OCI-LY3 (cell line): ENCODE results near the gene PRSS56.

Source experiments
- H2AFZ ChIP-seq: fragments of 200-600, 300-600 bp; shearing (Covaris generic); 2 replicates; pipeline ENCODE4 v1.6.0; 2014; ENCODE audit warnings: antibody characterized with exemption, low read depth, low read length
- H3K27ac ChIP-seq: fragments of 200-600, 300-600 bp; sonication (generic); 2 replicates; pipeline ENCODE4 v1.5.1; 2014; ENCODE audit warnings: mild to moderate bottlenecking, low read length, moderate library complexity, mixed read lengths
- H3K27me3 ChIP-seq: fragments of 200-600, 300-600 bp; sonication (generic); 2 replicates; pipeline ENCODE4 v1.6.1; 2014; ENCODE audit warnings: low read depth, low read length, mixed read lengths
- H3K36me3 ChIP-seq: fragments of 200-600, 300-600 bp; sonication (generic); replicated peaks from 2 replicates; pipeline ENCODE3; 2014; ENCODE audit warnings: low read depth, low read length, mixed read lengths
- H3K4me1 ChIP-seq: fragments of 300-600, 200-600 bp; sonication (generic); 2 replicates; pipeline ENCODE4 v1.6.1; 2014; ENCODE audit warnings: low read length, mixed read lengths
- H3K4me2 ChIP-seq: fragments of 200-600, 300-600 bp; sonication (generic); 2 replicates; pipeline ENCODE4 v1.6.1; 2014; ENCODE audit warnings: low read length, mixed read lengths
- H3K4me3 ChIP-seq: fragments of 300-600, 200-600 bp; sonication (generic); 2 replicates; pipeline ENCODE4 v1.5.1; 2014; ENCODE audit warnings: antibody characterized with exemption, mild to moderate bottlenecking, low read length, moderate library complexity
- H3K79me2 ChIP-seq: fragments of 300-600, 200-600 bp; shearing (Covaris generic); 2 replicates; pipeline ENCODE4 v1.6.1; 2014; ENCODE audit warnings: mild to moderate bottlenecking, low read length, mixed read lengths
- H3K9ac ChIP-seq: fragments of 300-600, 200-600 bp; shearing (Covaris generic); 2 replicates; pipeline ENCODE4 v1.6.0; 2014; ENCODE audit warnings: mild to moderate bottlenecking, low read length, moderate library complexity
- H3K9me3 ChIP-seq: fragments of 200-600, 300-600 bp; shearing (Covaris generic); 2 replicates; pipeline ENCODE4 v1.6.1; 2014; ENCODE audit warnings: low read length, mixed read lengths; ENCODE audit not compliant: insufficient read depth
- H4K20me1 ChIP-seq: fragments of 200-600, 300-600 bp; sonication (generic); 2 replicates; pipeline ENCODE4 v1.6.1; 2016; ENCODE audit warnings: low read length, mixed read lengths; ENCODE audit not compliant: insufficient read depth
- EZH2phosphoT487 ChIP-seq: fragments of 200-600 bp; shearing (Covaris generic); IDR thresholded peaks from 2 replicates; pipeline ENCODE4 v1.6.1; 2018; ENCODE audit warnings: antibody characterized with exemption, mixed run types, low read depth
- TF ChIP-seq, protein P1 (sequence below): fragments of 200-600, 300-600 bp; sonication (generic); IDR thresholded peaks from 2 replicates; pipeline ENCODE4 v1.5.1; 2014; ENCODE audit warnings: antibody characterized with exemption, low read length, low read depth

The PRSS56 gene

DNA sequence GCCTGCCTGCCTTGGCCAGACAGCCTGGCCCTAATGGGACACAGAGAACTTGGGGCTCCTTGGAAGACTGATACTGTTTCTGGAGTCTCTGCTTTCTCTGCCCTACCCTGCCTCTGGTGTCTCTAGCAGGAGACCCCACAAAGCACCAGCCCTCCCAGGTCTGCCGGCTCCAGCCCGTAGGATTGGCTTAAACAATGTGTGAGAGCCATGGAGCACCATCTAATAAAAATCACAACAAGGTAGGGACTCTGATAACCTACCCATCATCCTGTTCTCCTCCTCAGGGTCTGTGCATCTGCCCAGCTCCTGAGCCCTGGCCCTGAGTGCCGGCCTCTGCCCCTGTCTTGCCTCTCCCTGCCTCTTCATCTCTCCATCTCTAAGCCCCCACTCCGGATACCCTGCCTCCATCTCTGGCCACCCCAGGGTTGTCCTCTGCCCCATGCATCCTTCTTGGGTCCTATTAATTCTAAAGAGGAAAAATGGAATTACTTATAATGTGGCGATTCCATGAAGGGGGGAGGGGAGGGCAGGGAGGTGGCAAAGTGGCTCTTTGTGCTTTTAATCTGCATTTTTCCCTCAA lies 31.4 kb upstream of the PRSS56 start:
- TF ChIP-seq, protein P1, sequence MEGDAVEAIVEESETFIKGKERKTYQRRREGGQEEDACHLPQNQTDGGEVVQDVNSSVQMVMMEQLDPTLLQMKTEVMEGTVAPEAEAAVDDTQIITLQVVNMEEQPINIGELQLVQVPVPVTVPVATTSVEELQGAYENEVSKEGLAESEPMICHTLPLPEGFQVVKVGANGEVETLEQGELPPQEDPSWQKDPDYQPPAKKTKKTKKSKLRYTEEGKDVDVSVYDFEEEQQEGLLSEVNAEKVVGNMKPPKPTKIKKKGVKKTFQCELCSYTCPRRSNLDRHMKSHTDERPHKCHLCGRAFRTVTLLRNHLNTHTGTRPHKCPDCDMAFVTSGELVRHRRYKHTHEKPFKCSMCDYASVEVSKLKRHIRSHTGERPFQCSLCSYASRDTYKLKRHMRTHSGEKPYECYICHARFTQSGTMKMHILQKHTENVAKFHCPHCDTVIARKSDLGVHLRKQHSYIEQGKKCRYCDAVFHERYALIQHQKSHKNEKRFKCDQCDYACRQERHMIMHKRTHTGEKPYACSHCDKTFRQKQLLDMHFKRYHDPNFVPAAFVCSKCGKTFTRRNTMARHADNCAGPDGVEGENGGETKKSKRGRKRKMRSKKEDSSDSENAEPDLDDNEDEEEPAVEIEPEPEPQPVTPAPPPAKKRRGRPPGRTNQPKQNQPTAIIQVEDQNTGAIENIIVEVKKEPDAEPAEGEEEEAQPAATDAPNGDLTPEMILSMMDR, result no peak
- TF ChIP-seq EZH2phosphoT487, result no peak
- H3K27ac ChIP-seq, result no peak overlapping the region
- H2AFZ ChIP-seq, result no peak overlapping the region
- no peaks in the 10 kb centered on the region for H3K9me3 ChIP-seq
- no peaks in the 10 kb centered on the region for H3K79me2 ChIP-seq
- H3K4me2 ChIP-seq, result no peak overlapping the region
- H3K27me3 ChIP-seq, result no peaks in the 10 kb centered on the region
- H3K9ac ChIP-seq, result no peak overlapping the region
- H4K20me1 ChIP-seq, result no peaks in the 10 kb centered on the region
- H3K4me3 ChIP-seq, result no peak overlapping the region
- H3K4me1 ChIP-seq, result no peaks in the 10 kb centered on the region
- no peaks in the 10 kb centered on the region for H3K36me3 ChIP-seq

DNA sequence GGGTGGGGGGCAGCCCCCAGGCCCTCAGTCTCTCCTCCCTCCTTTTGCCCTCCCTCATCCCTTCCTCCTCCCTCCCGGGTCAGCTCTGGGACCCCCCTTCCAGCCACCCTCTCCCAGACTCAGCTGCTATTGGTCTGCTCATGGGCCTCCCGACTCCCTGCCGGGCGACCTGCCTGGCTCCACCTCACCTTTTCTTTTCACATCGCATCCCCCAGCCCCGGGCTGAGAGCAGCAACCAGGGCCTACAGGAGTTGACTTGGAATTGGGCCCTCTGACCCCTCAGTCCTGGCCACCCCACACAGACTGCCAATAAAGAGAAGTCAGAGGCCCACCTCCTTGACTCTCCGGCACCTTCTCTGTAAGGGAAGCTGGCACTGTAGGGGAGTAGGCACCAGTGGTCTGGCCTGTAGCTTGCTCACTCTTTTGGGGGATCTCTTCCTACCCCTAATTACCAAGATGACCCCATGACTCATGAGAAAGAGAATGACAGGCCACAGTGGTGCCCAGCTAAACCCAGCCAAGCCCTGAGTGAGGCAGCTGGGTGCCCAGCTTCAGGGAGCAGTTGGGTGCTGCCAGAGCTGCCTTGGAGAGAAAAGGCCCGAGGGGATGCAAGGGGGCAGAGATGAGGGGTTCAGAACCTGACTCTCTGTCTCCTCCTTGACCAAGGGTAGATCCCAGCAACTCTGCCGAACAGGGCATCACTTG lies 30.5 kb upstream of the PRSS56 start:
- H3K36me3 ChIP-seq, result no peaks in the 10 kb centered on the region
- H3K79me2 ChIP-seq, result no peaks in the 10 kb centered on the region
- H3K27me3 ChIP-seq, result no peaks in the 10 kb centered on the region
- H3K4me2 ChIP-seq, result no peak overlapping the region
- no peaks in the 10 kb centered on the region for H3K9me3 ChIP-seq
- H2AFZ ChIP-seq, result no peak overlapping the region
- TF ChIP-seq, protein P1, result no peak
- no peak for TF ChIP-seq EZH2phosphoT487
- no peaks in the 10 kb centered on the region for H4K20me1 ChIP-seq
- no peak overlapping the region for H3K27ac ChIP-seq
- no peak overlapping the region for H3K9ac ChIP-seq
- no peaks in the 10 kb centered on the region for H3K4me1 ChIP-seq
- H3K4me3 ChIP-seq, result no peak overlapping the region

DNA sequence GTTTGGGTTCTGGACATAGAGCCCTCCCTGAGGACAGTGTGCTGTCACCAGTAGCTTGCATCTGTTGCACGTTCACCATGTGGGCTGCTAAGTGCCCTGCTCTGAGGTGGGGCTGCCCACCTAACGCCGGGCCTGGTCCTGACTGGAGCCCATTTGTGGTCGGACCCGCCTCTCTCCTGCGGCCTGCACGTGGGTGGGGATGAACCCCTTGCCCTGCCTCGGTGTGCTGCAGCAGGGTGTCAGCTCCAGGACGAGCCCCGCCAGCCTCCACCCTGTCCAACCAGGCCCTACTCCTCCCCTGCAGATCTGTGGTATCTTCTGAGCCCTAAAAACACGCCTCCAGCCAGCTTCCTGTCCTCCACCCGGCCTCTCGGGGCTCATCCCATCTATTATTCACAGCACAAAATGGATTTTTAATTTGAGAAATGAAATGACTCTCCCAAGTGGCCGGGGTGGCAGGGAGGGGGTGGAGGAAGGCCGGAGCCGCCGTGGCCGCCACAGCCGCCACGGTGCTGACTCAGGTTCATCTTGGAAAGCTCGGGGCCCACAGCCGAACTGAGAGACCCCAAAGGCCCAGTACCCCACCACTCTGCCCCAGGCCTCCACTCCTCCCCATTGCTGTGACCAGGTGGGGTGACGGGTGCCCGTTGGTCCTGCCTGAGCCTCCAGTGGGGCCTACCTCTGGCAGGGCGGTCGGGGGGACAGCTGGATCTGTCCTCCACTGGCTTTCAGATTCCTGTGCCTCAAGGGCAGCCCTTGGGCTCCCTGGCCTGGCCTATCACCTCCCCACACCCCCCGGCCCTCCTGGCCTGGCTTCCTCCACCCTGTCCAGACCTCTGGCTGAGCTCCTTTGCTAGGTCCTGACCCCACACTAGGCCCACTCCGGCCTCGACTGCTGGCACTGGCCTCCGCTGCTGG lies 29.7 kb upstream of the PRSS56 start:
- no peaks in the 10 kb centered on the region for H3K9me3 ChIP-seq
- TF ChIP-seq EZH2phosphoT487, result no peak
- TF ChIP-seq, protein P1, result no peak
- no peak overlapping the region for H2AFZ ChIP-seq
- no peak overlapping the region for H3K4me3 ChIP-seq
- H4K20me1 ChIP-seq, result no peaks in the 10 kb centered on the region
- H3K9ac ChIP-seq, result no peak overlapping the region
- no peaks in the 10 kb centered on the region for H3K4me1 ChIP-seq
- no peaks in the 10 kb centered on the region for H3K27me3 ChIP-seq
- H3K27ac ChIP-seq, result no peak overlapping the region
- H3K79me2 ChIP-seq, result no peaks in the 10 kb centered on the region
- H3K4me2 ChIP-seq, result no peak overlapping the region
- no peaks in the 10 kb centered on the region for H3K36me3 ChIP-seq

DNA sequence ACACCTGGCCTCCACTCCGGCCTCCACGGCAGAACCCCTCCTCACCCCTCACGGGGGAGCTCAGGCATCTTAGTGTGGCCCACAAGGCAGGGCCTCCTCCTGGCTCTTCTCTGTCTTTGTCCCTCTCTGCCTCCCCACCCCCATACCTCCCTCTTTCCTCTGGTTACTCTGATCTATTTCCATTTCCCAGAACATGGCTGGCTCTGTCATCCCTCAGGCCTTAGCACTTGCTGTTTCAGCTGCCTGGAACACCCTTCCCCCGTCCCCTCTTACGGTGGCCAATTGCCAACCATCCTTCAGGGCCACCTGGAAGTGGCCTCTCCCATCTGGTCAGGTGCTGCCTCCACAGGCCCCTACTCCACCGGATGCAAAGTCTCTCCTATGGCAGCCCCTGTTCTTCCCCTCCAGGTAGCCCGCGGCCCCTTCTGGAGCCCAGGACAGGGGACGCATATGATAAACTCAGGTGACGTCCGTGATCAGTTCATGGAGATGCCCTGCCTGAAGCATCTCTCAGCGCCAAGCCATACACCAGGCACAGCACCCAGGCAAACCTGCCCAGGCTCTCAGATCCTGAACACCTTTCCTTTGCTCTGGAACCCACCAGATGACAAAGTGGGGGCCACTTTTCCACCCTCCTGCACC lies 28.9 kb upstream of the PRSS56 start:
- Histone ChIP-seq H4K20me1 (no peaks in the 10 kb centered on the region), H3K9ac (no peak overlapping the region), H3K4me1 (no peaks in the 10 kb centered on the region), H2AFZ (no peak overlapping the region), H3K4me2 (no peak overlapping the region), H3K4me3 (no peak overlapping the region), H3K79me2 (no peaks in the 10 kb centered on the region), H3K27me3 (no peaks in the 10 kb centered on the region), H3K36me3 (no peaks in the 10 kb centered on the region), H3K27ac (no peak overlapping the region), H3K9me3 (no peaks in the 10 kb centered on the region)
- no peak for TF ChIP-seq EZH2phosphoT487
- TF ChIP-seq, protein P1, result no peak
